PFSK-1 (cell line): ENCODE data around the gene SEC14L1.

ENCODE experiments used
- POLR2AphosphoS5 ChIP-seq: IDR thresholded peaks from 2 replicates; pipeline ENCODE4 v1.6.1; 2012; ENCODE audit warnings: low read depth, mild to moderate bottlenecking, control low read depth, low read length, moderate library complexity
- REST ChIP-seq, 2 experiments: IDR thresholded peaks; 2 replicates each; pipeline versions ENCODE4 v1.6.1 to v1.8.0; 2011 to 2012; ENCODE audit warnings: low read depth in 2 of 2, low read length in 2 of 2, control low read depth in 1 of 2, inconsistent platforms in 1 of 2, mild to moderate bottlenecking in 1 of 2, moderate library complexity in 1 of 2; ENCODE audit not compliant: insufficient read depth in 1 of 2

GRCh38 chr17:77197115-77197514 lies 56.3 kb downstream of the SEC14L1 start:
- no peak for TF ChIP-seq REST (IDR thresholded peaks at IDR 0.05; ENCODE audit: insufficient read depth in 1 of 2, low read depth in 2 of 2, low read length in 2 of 2)
- TF ChIP-seq POLR2AphosphoS5: no peak
